ENCODE results near the gene TPP1.

TPP1 gene

DNA sequence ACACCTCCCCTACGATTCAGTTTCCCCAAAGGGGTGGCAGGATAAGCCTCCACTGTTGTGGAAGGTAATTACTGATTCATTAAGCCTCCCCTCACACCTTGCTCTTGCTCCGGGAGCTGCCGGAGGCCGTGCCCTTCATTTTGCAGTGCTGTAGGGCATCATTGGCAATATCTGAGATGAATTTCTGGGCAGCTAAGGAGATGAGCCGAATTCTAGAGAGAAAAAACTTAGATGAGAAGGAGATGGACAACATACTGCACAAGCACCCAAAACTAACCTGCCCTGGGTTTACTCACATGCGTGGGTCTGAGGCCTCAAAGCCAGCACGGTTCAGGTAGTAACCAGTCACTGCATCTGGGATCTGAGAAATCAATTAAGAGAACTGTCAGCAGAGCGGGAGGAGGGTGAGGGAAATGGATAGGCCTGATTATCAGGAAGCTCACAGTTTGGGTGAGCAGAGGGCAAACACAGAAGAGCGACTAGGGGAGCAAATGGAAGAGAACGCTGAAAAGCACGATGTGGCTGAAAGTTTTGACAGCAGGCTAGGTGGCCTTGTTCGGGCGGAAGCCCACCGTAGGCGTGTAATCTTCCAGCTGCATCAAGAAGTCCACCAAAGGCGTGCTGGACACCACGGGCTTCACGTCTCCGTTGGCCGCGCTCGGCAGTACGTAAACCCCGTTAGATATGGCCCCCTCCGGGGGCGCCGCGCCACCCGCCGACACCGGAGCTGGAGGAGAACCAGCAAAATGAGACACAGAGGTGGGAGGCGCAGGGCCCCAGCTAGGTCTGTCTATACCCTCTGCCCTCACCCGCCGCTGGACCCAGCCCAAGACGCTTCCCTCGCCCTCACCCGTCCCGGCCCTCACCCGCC, 7.9 kb downstream of the TPP1 start:
- ATAC-seq = peak in 1 of 2 donors; percentile 10

DNA sequence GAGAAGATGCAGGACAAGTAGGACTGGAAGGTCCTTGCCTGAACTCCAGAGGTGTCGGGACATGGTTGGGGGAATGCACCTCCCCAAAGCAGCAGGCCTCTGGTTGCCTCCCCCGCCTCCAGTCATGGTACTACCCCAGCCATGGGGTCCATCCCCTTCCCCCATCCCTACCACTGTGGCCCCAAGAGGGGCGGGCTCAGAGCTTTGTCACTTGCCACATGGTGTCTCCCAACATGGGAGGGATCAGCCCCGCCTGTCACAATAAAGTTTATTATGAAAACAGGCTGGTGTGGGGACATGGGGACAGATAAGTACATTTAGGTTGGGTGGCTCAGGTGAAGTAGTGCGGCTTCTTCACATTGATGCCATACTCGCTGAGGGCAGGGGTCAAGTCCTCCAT, 8.6 kb downstream of the TPP1 start:
- ATAC-seq = no peak

DNA sequence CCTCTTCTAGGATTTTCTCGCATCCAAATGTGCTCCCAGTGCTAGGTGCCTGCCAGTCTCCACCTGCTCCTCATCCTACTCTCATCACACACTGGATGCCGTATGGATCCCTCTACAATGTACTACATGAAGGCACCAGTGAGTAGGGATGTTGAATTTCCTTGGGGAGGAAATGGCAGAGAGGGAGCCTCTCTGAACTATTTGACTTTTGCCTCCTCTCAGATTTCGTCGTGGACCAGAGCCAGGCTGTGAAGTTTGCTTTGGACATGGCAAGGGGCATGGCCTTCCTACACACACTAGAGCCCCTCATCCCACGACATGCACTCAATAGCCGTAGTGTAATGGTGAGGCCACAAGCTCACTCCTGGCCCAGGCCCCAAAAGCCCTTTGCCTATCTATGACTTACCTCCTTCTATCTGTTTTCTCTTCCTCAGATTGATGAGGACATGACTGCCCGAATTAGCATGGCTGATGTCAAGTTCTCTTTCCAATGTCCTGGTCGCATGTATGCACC, 9.7 kb downstream of the TPP1 start:
- ATAC-seq = no peak

DNA sequence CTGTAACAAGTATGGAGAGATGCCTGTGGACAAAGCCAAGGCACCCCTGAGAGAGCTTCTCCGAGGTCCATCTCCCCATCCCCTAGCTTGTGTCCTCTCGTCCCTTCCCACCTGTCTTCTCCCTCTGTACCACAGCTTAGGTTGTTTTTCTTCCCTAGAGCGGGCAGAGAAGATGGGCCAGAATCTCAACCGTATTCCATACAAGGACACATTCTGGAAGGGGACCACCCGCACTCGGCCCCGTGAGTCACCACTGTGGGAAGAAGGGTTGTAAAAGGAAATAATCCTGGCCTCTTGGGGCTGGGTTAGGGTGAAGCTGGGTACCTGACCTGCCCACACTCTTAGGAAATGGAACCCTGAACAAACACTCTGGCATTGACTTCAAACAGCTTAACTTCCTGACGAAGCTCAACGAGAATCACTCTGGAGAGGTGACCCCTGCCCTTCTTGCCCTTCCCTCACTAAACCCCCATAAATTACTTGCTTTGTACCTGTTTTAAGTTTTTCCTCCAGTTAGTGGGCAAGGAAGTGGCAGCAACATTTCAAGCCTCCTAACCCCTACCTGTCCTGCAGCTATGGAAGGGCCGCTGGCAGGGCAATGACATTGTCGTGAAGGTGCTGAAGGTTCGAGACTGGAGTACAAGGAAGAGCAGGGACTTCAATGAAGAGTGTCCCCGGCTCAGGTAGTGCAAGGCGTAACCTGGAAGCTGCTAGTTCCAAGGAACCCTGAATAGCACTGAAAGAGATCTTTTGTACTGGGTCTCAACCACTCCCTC, 10.3 kb downstream of the TPP1 start:
- no peak for ATAC-seq

DNA sequence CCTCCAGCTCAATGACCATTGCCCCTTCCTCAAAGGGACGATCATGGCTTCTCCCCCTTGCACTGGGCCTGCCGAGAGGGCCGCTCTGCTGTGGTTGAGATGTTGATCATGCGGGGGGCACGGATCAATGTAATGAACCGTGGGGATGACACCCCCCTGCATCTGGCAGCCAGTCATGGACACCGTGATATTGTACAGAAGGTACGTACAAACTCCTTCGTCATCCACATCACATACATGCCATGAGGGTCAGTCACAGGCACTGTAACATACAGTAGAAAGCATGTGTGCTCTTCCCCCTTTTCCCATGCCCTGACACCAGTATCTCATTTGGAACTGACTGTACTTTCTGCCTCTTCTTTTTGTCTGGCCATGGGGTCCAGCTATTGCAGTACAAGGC, 11.2 kb downstream of the TPP1 start:
- no peak for ATAC-seq

DNA sequence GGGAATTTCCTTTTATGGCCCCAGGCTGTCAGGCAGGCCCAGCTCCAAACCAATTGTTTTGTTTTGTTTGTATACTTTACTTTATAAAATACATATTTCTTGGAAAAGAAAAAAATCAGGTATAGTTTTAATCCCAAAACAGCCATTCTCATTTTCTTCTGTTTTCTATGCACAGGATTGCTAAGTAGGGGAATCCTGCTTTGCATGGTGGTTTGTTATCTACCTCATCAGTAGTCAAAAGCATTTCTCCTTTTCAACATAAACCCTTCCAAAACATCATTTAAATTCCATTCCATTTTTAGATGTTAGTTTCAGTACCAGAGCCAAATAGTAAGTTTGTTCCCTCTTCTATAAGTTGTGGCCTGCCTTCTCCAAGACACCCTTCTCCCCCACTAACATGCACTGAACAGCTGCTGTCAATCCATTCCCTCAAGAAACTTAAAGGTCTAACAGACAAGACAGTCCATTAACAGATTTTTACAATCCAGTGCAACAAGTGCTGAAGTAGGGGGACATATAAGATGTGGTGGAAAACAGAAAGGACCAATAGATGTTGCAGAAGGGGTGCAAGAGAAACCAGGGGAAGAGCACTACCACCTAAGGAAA, 11.9 kb downstream of the TPP1 start:
- ATAC-seq = no peak

DNA sequence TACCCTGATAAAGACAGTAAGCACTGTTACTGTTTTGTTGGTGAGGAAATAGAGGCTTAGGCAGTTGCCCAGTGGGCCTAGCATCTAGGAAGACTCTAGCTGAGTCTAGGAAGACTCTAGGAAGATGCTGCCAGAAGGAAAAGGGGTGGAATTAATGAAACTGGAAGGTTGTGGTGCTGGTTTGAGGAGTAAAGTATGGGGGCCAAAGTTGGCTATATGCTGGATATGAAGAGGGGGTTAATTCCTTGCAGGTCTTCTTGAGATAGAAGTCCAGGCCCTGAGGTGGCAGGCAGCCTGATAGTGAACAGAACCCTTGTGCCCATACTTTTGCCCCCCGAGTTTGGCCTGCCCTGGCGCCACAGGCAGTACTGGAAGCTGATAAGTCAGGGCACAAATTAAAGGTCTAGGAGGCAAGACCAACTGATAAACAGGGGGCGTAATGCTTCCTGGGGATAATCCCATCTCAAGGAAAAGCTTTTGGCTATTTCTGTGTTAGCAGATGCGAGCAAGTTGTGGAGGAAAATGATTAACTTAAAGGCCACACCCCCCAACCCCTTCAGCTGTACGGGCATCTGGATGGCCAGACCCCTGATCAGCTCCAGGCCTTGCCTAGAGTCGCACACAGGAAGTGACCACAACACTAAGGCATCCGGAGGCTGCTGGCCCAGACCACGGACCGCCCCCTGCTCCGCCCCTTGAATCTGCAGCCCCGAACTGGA, 12.6 kb downstream of the TPP1 start:
- ATAC-seq = no peak

DNA sequence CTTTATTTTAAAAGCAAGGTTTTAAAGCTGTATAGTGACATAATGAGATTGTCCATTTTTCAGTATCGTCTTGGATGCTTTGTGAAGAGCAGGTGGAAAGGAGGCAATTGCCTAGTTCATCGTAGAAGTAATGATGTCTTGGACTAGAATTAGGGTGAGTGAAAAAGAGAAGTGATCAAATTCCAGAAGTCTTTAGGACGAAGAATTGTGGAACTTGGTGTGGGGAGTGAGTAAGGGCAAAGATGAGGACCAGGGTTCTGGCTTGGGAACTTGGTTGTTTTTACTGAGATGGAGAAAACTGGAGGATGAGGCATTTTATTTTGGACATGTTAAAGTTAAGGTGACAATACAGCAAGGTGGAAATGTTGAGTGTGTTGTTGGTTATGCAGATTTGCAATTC, 14.4 kb downstream of the TPP1 start:
- ATAC-seq = no peak

DNA sequence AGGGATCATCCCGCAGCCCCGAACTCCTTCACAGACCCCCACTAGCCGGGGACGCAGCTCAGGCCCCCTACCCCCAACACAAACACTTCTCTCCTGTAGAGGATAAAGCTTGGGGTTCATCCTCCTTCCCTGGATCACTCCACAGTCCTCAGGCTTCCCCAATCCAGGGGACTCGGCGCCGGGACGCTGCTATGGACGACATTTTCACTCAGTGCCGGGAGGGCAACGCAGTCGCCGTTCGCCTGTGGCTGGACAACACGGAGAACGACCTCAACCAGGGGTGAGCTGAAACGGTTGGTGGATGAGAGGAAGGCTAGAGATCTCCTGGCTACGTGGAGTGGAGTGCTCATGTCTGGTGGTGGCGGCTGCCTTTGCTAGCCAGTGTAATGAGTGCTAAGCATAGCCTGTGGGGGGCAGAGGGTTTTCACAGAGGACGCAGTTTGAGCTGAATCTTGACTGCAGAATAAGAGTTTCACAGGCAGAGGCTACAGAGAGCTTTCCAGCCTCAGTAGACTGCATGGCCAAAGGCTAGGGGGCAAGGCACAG, 15.1 kb downstream of the TPP1 start:
- peak; percentile 45 to 47 for ATAC-seq

DNA sequence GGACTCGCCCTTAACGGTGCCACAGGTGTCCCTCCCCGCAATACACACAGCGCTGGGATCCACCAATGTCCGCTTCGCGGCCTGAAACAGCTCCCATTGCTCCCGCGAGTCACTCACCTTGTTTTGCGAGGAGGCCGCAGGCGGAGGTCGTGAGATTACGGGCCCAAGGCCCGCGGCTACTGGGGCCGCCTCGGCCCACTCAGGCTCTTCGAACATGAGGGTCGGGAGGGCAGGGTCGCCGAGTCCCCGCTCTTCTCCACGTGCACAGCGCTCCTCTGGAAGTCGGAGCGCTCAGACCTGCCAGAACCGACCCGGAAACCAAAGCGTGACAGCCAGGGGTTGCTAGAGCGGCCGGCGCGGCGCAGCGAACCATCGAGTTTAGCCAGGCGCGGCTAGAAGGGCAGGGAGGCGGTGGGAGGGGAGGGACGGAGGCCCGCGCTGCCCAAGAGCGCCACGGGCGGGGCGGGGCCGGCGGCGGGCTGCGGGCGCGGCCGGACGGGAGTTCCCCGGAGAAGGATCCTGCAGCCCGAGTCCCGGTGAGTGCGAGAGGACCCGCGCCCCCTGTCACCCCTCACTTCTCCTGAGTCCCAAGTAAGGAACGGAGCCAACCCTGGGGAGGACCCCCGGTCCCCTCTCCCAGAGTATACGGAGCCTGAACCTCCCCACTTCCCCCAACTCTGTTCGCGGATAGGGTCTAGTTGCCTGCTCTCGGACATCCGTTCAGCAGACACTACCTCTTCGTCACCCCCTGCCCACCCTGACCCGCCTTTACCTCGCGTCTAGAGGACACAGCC, 15.7 kb downstream of the TPP1 start, which contains the start of the genes ILK and RRP8:
Gene ILK, plus strand, starts transcription at position 488 of the 794 bp plus-strand sequence. CDS start 498 bp downstream, outside the sequence.
Gene RRP8, minus strand, starts transcription at position 330 of the 794 bp plus-strand sequence. Its CDS starts 114 bp downstream, at position 216.
- ATAC-seq = peak; percentile 84 to 88

DNA sequence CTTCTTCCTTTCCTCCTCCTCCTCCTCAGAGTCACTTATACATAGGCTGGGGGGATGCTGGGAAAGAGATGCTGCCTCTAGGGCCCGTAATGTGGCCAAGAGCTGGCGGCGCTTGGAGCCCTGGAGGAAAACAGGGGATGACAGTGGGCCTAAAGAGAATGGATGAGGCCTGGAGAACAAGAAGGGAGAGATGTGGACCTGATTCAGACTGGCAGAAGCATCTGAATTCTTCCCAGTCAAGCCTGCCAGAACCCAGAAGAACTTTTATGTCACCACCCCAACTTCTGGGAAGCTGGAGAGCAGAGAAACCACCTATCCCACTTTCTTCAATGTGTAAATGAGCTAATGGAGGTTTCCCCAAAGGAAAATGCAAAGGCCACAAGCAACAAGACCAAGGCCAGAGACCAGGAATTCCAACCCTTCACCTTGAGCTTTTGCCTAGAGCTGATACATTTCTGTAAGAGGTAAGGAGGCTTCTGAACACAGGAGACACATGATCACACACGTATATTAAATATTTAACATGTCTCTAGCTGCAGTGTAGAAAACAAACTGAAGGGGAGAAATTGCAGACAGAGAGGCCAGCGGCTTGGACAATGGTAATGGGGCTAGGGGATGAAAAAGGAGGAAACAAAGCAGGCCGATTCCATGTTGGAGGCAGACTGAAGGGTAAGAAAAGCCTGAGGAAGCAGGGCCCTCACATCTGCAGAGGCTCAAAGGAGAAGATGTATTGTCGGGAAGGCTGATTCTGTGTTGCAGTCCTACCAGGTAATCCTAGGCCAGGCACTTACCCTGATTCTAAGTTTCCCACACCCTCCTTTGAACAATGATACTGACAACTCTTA, 16.9 kb downstream of the TPP1 start:
- no peak for ATAC-seq

DNA sequence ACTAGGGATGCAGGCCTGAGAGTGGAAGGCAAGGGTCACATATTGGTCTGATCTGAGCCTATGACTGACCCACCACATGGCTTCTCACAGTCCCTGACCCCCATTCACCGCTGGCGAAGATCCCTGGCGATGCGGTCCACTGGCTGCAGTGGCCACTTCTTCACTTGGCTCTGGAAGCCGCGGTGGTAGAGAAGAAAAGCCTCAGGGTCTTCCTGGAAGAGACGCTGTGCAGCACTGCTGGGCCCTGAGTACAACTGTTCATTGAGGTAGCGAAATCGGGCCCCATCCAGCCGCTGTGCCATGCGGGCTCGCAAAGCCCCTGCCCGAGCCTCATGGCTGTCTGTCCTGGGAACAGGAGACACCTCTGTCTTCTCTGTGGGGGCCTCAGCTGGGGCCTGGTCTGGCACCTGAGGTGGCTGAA, 18.2 kb downstream of the TPP1 start:
- ATAC-seq = no peak

DNA sequence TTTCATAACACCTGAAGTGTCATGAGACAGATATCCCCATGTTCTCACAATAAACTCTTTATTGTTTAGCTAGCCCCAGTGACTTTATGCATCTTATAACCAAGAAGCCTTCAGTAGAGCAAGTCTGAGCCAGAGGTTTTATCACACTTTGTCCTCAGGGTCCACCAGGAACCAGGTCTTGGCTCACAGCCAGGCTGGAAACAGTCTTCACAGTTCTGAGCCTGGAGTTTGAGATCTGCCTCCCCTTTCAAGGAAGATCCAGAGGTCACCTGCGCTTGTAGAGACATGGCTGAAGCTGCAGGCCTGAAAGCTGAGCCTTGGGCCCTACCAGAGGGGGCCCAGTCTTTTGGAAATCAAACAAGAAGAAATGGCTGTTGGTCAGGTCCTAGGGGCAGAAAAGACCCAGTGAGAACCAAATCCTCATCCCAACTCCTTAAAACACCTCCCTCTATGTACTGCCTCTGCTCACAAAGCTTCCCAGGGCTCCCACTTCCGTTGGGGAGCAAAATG, 19.3 kb downstream of the TPP1 start:
- no peak for ATAC-seq

DNA sequence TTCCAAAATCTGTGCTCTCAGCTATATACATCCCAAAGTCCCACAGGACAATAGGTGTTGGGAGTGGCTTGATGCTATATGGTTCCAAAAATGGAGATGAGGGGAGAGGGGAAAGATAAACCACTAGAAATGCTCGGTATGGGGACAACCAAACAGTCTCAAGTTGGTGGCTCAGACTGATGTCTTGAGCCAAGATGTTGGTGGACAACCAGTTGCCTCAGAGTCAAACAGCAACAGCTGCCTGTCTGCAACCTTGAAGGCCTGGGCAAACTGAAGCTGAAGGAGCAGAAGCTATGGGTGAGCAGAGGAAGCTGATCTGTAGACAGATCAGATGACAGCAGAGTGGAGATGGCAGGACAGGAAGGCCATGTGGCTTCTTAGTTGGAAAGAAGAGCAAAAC, 19.8 kb downstream of the TPP1 start:
- ATAC-seq = no peak

DNA sequence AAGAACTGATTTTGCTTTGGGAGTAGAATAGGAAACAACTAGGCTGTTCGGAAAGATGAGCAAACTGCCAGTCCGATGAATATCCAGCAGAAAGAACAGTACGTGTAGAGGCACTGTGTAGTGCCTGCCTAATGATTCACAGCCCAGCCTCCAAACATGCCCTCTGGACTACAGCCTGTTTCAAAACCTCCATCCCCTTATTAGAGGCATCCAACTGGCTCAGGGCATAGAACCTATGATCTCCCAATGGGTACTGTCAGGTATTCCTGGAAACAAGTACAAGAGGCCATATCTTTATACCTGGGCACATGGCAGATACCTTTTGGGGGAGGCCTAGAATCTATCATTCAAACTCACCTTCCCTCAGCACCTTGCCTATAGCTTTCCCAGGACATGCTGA, 20.7 kb downstream of the TPP1 start:
- no peak for ATAC-seq

DNA sequence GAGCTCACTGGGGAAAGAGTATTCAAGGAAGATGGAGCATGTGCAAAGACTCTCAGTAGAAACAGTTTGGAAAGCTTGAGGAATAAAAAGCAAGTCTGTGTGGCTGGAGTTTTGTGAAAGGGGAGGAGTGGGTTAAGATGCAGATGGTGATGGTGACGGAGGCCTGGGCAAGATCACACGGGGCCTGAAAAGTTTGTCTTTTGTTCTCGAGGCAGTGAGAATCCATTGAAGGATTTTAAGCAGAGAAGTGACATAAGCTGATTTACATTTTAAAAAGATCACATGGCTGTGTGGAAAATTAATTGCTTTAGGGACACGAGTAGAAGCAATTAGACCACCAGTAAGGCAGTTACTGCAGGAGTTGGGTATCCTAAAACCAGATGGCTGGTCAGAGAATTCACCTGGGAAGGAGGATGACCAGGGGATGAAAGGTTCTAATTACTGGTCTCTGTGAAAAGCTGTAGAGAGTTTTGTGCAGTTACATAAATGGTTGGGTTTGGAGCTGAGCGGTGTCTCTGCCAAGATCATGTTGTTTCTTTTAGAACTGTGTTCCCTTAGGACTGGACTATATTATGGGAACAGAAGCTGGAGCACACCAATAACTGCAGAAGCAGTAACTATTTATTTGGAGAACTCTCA, 22.9 kb downstream of the TPP1 start:
- ATAC-seq = no peak

DNA sequence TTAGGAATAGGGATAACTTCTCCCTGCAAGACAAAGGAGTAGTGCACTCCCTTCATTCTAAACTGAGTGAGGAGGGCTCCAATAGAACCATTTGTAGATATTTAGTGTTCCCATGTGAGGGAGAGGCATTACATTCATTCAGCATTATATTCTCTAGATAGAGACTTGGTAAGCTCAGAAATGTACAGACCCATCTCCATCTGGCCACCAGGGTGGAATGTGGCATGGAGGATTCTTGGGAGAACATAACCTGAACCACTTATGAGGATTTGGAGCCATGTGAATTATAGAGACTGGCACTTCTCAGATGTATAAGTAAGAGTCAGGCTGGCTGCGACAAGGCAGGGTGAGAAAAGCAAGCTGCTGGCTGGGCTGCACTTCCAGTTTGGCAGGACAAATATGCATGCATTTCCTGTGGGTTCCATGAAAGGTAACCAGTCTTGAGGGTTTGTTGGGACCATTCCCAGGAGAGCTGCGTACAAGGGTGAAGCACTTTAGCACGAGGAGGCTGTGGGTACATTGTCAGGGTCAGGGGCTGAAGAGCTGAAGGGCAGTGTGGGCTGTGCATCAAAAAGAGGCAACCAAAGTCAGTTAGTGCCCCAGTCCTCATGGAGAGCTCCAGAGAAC, 25.0 kb downstream of the TPP1 start:
- no peak for ATAC-seq

DNA sequence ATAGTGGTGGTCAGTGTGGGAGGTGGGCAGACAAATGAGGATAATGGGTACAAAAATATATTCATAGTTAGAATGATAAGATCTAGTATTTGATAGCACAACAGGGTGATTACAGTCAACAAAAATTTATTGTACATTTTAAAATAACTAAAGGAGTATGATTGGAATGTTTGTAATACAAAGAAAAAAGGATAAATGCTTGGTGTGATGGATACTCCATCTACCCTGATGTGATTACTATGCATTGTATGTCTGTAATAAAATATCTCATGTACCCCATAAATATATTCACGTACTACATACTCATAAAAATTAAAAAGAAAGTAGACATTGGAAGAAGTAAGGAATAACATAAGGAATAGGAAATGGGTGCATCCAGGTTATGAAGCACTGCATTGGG, 31.2 kb downstream of the TPP1 start:
- ATAC-seq = no peak

DNA sequence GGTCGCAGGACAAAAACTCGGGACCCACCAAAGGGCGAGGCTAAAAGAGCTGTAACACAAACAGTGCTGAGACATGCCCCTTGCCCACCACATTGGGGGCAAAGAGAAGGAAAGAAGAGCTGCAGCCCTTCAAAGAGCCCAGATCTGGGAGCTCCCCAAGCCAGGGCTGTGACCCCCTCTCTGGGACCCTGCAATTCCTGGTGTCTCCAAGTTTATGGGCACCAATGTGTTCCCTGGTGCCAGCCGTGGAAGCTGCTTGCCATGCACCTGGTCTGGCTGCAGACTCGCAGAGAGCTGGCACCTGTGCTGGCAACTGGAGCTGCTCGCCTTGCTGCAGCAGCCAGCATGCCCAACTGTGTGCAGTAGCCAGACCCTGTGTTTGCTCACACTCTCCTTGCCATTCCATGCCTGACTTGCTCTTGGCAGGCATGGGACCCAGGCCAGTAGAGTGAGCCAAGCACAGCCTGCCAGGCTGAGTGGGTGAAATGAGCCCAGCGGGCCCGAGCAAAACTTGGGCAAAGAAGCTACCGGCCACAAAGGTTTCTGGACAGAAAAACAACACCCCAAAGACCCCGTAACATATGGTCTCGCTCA, 31.8 kb downstream of the TPP1 start:
- ATAC-seq = no peak
